Activated CD4-positive, CD25-positive, alpha-beta regulatory T cell (primary cell): ENCODE results near the gene BRD3OS.

ENCODE experiments used
- DNase-seq, 4 experiments: peaks; one replicate each; lab custom pipeline; 2025; lab: John Stamatoyannopoulos, UW

BRD3OS gene

DNA sequence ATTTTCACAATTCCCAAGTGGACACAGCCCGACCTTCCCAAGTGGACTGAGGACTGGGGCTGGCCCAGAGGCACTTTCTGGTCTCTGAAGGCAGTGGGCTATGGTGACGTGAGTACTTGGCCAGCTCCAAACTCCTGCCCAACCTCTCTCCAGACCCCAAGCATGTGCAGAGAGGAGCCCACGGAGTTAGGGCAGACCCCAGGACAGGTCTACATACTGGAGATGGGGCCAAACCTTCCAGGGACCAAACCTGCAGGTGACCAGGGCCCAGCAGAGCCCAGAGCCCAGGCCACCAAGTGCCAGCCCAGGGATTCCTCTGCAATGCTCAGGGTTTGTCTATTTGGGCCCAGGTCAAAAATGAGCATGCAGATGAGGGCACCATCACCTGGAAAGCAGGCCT lies 27.2 kb downstream of the BRD3OS start:
- no peak for DNase-seq

DNA sequence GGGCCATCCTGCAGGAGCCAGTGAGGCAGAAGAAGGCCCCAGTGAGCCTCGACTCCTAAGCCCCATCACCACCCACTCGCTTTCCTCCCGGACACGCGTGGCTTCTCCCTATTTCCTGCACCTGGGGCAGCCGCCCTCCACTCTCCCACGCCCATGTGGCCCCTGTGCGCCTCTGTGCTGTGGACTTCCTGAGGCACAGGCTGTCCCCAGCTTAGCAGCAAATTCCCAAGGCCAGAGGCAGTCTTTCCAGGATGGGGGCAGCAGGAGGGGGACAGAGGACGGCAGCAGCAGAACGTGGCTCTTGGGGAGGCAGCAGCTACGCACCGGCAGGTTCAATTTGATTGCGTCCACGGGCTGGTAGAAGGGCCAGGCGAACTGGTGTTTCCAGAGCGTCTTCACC lies 27.7 kb downstream of the BRD3OS start:
- DNase-seq, result no peak

DNA sequence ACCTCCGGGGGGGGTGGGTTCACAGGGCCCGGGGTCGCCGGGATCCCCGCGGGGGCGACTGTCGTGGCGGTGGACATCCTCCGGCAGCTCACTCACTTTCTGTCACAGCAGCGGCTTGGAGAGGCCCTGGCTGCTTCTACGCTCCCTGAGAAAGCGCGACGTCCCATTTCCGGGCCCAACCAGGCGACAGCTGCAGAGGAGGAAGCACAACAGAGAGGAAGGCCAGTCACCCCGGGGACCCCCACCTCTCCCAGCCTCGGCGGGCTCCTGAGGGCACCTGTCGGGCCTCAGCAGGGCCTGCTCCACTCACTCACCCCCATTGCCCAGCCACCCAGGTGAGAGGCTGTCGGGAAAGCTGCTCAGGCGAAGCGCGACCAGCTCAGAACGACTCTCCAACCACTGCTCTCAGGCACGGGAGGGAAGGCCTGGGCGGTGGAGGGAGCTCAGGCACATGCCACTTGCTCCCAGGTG lies 28.2 kb downstream of the BRD3OS start:
- DNase-seq, result no peak

DNA sequence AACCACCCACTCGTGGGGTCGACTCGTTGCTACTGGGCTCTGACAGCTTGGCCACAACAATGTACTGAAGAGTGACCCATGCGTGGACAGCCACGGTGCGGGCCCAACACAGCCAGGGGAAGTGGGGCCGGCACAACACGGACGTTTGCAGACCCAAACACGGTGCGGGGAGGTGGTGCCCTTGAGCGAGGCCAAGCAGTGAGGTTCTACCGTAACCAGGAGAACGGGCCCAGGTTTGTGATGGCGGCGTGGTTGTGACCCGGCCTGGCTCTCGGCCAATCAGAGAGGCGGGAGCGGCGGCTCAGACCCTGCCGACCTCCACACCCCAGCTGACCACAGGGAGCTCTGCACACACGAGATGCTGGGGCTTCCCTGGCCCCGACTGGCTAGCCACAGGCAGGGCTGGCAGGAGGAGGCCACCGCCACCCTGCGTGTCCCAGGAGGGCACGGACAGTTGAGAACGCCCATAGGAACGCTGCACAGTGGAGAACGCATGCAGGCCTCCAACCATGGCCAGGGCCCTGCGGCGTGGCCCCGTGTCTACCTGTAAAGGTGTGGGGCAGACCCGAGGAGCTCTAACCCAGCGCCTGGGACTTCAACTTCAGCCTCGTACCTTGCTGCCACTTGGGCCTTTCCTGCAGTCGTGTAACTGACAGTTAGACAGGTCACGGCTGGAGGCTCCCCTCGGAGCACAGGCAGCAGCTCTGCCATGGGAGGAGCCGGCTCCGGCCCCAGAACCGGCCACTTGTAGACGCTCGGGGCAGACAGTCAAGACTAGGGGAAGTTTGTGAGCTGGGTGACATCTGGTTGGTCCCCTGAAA lies 28.9 kb downstream of the BRD3OS start:
- no peak for DNase-seq

DNA sequence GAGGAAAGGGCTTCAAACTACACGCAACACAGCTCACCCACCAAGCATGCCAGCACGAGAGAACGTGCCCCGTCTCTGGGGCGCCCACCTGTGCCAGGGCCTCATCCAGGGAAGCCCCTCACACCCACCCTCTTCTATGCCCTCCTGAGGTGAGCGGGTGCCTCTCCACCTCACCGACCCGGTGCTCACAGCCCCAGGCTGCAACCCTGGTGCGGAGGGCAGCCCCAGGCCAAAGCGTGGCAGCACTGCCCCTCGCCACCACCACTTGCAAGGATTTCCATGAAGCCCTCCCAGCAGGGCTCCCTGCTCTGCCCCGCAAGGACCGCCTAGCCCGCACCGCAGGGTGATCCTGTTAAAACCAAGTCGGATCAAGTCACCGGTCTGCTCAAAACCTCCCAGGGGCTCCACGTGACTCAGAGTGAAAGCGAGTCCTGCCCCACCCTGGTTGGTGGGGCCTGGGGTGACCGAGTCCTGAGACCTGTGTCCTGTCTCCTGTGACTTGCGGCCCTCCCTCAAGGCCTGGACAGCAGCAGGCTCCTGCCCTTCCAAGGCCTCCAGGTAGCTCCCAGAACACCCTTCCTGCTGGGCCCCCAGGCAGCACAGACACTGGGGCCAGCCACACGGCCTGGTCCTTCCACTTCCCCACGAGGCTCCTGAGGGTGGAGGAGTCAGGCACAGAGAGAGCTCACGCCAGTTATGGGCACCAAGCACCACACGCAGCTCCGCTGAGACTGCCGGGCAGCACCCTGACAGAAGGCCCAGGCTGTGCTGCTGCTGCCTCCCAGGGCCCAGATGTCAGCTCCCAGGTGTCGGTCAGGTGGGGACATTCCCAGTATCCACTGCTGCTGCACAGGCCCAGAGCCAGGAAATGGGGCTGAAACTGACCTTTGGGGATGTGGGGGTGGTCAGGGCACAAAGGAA lies 29.9 kb downstream of the BRD3OS start:
- no peak for DNase-seq

DNA sequence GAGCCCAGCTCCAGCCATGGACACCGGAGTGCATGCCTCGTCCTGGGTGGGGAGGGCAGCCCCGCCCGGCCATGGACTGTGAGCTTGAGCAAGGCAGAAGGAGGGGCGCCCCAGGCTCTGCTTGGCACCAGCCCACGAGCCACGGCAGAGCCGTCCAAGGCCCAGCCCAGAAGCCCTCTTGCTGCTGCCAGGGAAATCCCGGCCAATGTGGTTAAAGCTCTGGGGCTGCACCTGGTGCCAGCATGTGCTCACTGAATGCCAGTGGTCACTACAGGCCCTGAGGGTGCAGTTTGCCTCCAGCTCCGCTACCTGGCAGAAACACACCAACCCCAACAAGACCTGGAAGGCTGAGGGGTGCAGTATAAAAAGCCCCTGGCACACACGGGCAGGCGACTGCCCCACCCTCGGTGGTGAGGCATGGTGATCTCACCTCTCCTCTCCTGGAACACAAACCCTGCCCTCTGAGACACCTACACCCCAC lies 30.7 kb downstream of the BRD3OS start:
- no peak for DNase-seq

DNA sequence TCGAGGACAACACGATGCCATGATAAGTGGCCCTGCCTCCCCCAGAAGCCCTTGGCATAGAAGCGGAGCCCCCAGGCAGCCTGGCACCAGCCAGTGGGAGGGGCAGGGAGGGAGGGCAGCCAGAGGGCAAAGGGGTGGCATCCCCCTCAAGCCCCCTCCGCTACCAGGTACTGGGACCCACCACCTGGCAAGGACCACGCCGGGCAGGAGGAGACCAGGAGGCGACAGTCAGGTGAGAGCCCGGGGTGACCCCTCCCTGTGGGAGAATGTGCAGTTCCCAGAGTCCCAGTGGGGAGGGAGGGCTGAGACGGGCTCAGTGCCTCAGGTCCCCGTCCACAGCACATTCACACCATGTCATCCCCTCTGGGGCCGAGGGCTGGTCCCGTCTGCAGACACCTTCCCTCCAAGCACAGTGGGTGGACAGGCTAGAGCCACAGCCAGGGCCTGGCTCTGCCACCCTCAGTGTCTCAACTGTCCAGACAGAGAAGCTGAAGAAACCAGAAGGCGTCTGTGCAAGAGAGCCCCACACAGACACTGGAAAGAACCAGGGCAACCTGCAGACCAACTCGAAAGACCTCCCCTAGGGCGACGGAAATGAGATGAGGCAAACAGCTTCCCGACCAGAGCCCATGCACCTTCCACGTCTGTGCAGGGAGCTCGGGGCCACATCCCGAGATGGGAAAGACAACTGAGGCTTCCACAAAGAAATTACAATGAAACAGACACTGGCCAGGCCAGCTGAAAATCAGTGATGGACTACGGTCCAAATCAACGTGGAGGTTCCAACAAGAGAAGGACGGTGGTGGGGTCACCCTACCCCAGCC lies 31.4 kb downstream of the BRD3OS start:
- no peak for DNase-seq

DNA sequence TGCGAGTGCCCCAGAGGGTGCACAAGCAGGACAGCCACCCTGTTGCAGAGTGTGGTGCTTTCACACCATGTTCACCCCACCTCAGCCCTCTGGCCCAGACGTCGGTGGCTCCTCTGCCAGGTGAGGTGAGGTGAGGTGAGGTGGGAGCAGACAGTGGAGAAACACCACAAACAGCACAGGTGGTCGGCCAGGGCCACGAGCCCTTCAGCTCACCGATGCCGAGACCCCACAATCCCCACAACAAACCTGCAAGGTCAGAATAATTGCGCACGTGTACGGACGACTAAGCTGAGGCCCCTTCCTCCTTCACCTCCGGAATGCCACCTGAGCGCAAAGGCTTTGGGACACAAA lies 32.0 kb downstream of the BRD3OS start:
- DNase-seq, result no peak

DNA sequence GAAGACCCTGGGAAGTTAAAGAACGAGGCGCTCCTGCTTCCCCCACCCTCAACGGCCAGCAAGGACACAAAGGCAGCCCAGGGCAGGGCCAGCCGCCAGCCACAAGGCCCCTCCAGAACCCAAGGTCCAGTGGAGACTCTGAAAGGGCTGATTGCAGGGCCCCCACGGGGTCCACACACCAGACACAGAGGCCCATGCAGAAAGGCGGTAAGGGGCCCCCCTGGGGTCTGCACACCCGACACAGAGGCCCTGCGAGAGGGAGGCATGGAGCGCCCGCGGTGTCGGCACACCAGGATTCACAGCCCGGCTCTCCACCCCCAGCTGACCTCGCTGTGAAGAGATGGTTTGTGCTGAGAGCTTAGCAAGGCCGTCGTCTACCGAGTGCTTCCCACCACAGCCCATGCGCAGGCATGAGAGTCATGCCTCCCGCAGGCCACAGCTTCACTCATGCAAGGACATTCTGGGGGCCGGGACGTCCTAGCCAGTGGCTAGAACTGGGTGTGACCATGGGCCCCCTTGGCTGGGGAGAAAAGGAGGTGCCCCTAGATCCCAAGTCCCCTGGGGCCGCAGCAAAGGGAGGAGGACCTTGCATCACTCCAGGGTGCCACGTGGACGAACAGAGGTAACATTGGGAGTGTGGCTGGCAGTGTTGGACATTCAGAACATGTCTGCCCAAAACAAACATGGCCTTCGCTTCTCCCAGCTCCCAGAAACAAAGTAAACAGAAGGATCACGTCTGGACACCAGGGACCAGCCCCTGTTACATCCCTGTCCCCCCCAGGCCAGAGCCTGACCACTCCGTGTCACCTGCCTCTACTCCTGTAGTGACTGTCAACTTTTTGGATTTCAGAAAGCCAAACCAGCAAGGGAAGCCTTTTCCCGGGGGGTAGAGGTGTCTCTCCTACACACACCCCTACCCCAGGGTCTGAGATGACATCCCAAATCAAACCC lies 32.7 kb downstream of the BRD3OS start:
- no peak for DNase-seq

DNA sequence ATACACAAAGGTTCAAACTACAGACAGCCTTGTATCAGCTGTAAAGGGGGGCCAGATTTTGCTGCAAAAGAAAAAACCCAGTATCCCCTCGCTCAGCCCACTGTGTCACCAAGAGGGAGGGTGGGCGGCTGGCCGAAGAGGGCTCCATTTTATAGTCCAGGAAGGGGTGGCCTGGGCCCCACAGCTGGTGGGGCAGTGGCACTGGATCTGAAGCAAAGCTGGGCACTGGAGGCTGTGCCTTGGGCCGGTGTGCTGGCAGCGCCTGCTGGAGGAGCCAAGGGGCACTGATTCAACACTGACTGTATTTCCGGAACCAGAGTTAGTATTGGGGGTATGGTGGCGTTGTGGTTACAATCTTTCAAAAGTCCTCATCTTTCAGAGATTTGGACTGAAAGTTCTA lies 33.4 kb downstream of the BRD3OS start:
- DNase-seq, result no peak

DNA sequence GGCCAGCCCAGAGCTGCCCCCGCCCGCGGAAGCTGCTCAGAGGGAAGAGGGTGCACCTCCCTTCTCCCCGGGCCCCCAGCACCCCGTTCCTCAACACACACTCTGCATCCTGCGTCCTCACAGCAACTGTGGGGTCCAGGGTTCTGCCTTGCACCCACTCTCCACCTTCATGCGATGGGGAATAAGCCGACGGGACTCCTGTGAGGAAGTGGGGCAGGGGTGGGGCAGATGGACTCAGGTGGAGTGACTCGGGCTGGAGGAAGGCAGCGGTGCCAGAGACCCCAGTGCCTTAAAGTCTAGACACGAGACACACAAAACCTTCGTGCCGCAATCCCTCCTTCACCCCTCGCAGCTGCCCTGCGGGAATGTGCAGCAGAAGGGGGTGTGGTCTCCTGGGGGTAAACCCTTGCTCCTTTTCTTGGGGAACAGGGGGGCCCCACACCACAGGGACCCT lies 33.9 kb downstream of the BRD3OS start:
- no peak for DNase-seq

DNA sequence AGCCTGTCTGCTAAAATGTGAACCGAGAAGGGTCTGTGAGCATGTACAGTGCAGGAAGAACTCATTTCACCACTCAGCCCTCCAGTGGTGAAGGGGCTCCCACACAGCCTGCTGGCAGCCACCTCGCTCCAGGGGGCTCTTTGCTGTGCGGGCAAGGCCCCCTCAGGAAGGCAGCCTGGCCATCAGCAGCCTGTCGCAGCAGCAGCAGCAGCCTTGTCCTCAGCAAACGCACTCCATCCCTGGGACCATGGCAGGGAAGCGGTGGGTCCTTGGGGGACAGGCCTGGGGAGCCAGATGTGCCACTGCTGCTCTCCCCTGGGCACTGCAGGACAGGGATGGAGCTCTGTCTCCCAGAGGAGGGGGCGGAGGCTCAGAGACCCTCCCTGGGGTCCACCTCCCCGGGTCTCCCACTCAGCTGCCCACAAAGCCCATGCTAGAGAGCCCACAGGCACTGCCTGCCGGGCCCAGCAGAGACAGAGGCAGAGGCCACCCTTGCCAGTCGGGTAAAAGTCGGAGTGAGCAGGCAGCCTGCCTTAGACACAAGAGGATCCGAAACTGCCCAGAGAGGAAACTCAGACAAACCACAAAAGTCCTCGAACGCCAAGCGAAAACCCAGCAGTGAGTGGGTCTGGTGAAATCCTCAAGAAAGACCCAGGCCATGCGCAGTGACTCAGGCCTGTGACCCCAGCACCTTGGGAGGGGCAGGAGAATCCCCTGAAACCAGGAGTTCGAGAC lies 34.5 kb downstream of the BRD3OS start:
- no peak for DNase-seq

DNA sequence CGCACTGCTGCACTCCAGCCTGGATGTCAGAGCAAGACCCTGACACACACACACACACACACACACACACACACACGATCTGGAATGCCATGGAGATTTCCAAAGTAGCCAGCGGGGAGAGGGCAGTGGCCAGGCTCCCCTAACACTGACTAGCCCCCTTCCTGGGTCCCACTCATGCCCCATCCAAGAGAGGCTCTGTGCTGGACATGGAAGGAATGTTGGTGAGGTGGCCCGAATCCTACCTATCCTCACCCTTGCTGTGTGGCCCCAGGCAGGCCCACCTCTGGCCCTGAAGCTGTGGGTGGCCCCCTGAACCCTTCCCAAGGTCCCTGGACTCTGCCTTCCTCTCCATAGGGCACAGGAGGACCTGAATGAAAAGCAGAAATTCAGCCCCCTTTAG lies 35.3 kb downstream of the BRD3OS start:
- DNase-seq, result no peak

DNA sequence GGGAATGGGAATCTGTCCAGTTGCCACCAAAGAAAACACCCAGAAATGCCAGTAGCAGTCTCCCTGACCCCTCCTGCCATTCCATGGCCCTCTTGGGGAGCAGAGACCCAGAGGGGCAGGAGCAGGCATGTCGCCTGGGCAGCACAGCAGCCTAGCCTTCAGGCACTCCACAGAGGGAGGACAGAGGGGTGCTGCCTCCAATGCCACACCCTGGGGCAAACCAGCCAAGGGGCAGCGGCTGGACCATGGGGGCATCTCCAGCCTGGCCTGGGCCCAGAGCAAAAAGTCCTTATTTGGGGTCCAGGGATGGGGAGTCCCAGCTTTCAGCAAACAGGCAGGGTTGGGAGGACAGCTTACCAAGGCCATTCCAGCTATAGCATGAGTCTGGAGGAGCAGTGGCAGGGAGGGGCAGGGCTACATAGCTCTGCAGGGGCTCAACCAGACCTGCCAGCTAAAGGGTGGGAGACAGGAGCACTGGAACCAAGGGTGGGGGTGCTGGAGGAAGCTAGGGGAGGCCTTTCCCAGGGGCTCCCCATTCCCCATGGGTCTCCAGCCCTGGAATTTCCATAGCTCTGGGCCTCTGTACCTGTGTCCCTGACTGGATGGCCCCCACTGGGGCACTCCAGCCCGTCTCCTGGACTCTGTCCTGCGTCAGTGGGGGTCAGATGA lies 35.9 kb downstream of the BRD3OS start:
- DNase-seq, result no peak

DNA sequence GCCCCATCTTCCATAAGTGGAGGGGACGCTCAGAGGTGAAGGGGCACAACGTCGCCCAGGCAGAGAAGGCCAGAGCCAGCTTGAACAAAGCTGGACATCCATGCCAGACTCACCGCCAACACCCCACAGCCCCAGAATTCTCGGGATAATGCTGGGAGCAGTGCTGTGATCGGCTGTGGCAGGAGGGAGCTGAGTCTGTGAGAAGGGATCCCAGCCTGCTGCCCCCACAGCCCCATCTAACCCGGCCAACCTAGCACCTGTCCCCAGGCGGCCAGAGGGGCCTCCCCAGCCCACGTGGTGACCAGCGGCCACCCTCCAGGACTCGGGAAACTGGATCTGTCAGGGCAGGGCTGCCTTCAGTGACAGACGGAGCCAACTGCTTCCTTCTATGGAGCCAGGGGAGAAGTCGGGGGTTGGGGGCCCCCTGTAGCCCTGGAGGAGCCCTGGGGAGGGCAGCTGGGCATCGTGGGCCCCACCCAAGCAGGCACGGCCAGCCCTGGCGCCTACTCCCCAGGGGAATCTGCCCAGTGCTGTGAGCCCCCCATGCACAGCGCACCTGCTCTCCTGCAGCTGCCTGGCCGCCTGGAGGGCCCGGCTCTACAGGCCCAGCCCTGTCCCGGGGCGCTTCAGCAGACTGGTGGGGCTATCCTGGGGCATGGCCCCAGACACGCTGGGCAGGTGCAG lies 36.5 kb downstream of the BRD3OS start:
- no peak for DNase-seq

DNA sequence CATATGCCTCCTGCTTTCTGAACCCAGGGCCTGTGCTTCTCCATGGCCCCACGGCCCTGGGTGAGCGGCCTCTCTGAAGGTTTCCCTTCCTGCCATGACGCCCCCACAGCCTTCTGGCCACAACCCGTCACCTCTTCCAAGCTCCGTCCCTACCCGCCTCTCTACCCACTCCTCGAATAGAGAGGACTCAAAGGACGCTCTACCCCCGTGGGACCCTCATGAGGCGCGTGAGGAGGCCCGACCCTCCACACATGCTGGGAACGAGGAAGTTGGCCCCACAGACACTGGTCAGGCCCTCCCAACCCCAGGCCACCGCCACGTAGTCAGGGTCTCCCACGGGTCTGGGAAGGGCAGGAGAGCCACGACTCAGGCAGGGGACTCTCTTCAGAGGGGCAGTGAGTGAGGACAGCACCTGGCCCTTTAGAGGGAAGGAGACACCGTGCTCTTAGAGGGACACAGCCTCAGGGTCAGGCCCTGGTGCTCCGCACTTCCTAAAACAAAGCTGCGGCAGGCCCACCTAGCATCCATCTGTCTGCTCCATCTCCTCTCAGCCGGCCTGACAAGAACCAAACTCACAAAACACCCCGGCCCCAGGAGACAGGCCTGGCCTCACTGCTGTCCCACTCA lies 37.3 kb downstream of the BRD3OS start:
- DNase-seq, result no peak

DNA sequence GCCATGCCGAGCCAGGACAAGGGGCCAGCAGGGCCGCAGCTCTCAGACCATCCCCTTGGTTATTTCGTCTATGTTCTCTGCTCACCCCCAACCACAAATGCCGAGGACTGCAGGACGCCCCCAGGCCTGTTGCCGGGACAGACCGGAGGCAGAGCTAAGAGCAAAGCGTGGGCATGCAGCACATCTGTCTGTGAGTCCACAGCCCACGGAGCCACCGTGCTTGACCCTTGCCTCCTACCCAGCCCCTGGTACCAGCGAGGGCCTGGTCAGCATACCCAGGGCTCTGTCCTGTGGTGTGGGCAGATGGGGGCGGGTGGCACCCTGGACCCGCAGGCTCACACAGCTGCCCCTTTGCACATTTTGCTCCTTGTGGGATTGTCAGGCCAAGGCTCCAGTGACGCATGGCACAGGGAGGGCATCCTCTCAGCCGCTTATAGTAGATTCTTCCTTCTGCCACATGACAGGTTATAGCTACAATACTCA lies 37.8 kb downstream of the BRD3OS start:
- DNase-seq, result no peak
